Body of pancreas (tissue), 4 donors: ENCODE measurements around the gene INAFM2.

Experiments
- CTCF ChIP-seq, 7 experiments: fragments of 450-650 bp in 4 of 7; fragments of 200-600 bp in 3 of 7; sonication (generic) in 3 of 7; IDR thresholded peaks; one replicate each; pipeline ENCODE4 v1.5.1; 2016 to 2019; ENCODE audit warnings: antibody characterized with exemption in 7 of 7
- POLR2A ChIP-seq, 3 donors: fragments of 450-650 bp; IDR thresholded peaks; one replicate each; pipeline ENCODE4 v1.6.1; 2016; ENCODE audit warnings: antibody characterized with exemption in 3 of 3, mild to moderate bottlenecking in 2 of 3

GRCh38 chr15:40323953-40324937 lies 753 bp downstream of the INAFM2 start:
- TF ChIP-seq POLR2A (IDR thresholded peaks at IDR 0.05), result no peak
- no peak for TF ChIP-seq CTCF (IDR thresholded peaks at IDR 0.05)
